ENCODE results near the gene NTSR1. TPM values are rescaled to one million over a fixed set of nuclear protein-coding genes. Genes with fewer than 3 reads are reported as not detected.

The NTSR1 gene
- total RNA-seq, 4 donors from 2014 or later: 0.04 to 0.13 TPM; not detected in 2

GRCh38 chr20:62745279-62745951 lies 36.8 kb downstream of the NTSR1 start:
- no peak for TF ChIP-seq POLR2A (IDR thresholded peaks at IDR 0.05)
- TF ChIP-seq, protein P1, sequence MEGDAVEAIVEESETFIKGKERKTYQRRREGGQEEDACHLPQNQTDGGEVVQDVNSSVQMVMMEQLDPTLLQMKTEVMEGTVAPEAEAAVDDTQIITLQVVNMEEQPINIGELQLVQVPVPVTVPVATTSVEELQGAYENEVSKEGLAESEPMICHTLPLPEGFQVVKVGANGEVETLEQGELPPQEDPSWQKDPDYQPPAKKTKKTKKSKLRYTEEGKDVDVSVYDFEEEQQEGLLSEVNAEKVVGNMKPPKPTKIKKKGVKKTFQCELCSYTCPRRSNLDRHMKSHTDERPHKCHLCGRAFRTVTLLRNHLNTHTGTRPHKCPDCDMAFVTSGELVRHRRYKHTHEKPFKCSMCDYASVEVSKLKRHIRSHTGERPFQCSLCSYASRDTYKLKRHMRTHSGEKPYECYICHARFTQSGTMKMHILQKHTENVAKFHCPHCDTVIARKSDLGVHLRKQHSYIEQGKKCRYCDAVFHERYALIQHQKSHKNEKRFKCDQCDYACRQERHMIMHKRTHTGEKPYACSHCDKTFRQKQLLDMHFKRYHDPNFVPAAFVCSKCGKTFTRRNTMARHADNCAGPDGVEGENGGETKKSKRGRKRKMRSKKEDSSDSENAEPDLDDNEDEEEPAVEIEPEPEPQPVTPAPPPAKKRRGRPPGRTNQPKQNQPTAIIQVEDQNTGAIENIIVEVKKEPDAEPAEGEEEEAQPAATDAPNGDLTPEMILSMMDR (IDR thresholded peaks at IDR 0.05 in 4 of 5, conservative IDR thresholded peaks at IDR 0.05 in 1 of 5): no peak
- Histone ChIP-seq H3K27me3 (peaks cover 22 to 30% (median 23%) of the 10 kb centered on the region in 3 donors), H3K36me3 (no peaks in the 10 kb centered on the region), H3K9me3 (no peaks in the 10 kb centered on the region), H3K4me3 (no peak overlapping the region), H3K4me1 (no peaks in the 10 kb centered on the region), H3K27ac (no peak overlapping the region)
- in situ Hi-C loops (cut with MboI; ENCODE audit: low sequenced_read_pairs in 4 of 4): no loop called here
- no peak for DNase-seq
- intact Hi-C loops (cut with DNase I; ENCODE audit: low total_unique reads): no loop called here
- no peak for ATAC-seq

DNA sequence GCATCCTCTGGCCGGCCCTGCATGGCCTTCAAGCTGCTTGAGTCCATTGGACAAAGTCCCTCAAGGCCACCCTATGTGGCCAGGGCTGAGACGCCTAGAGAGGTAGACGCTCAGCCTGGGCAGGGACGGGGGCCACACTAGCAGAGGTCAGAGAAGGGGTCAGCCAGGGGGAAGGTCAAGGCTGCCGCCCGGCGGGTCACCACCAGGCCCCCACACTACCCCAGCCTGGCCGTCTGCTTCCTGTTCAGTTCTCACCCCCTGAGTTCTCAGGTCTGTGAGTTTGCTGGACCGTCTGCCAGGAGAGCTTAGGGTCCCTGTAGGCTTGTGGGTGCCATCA lies 37.3 kb downstream of the NTSR1 start:
- in situ Hi-C loops (cut with MboI; ENCODE audit: low sequenced_read_pairs in 4 of 4): no loop called here
- DNase-seq (no peak), ATAC-seq (no peak)
- H3K9me3 ChIP-seq: no peaks in the 10 kb centered on the region
- H3K4me3 ChIP-seq: no peak overlapping the region
- intact Hi-C loops (cut with DNase I; ENCODE audit: low total_unique reads): no loop called here
- H3K4me1 ChIP-seq: no peaks in the 10 kb centered on the region
- H3K36me3 ChIP-seq: no peaks in the 10 kb centered on the region
- no peak overlapping the region for H3K27ac ChIP-seq
- TF ChIP-seq, protein P1 (IDR thresholded peaks at IDR 0.05 in 4 of 5, conservative IDR thresholded peaks at IDR 0.05 in 1 of 5): no peak
- no peak for TF ChIP-seq POLR2A (IDR thresholded peaks at IDR 0.05)
- peaks cover 16 to 25% (median 18%) of the 10 kb centered on the region in 3 donors for H3K27me3 ChIP-seq

DNA sequence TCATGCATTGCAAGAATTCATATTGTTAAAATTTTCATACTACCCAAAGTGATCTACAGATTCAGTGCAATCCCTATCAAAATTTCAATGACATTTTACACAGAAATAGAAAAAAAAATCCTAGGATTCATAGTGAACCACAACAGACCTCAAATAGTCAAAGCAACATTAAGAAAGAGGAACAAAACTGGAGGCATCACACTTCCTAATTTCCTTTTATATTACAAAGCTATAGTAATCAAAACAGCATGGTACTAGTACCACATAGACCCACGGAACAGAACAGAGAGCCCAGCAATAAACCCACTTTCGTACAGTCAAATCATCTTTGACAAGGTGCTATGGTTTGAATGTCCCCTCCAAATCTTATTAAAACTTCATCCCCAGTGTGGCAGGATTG lies 39.7 kb downstream of the NTSR1 start:
- Histone ChIP-seq H3K36me3 (no peaks in the 10 kb centered on the region), H3K27ac (no peak overlapping the region), H3K27me3 (peaks cover under 1 to 13% (median 3%) of the 10 kb centered on the region in 3 donors), H3K4me1 (no peaks in the 10 kb centered on the region), H3K9me3 (no peaks in the 10 kb centered on the region), H3K4me3 (no peak overlapping the region)
- TF ChIP-seq, protein P1 (IDR thresholded peaks at IDR 0.05 in 4 of 5, conservative IDR thresholded peaks at IDR 0.05 in 1 of 5): no peak
- TF ChIP-seq POLR2A (IDR thresholded peaks at IDR 0.05): no peak
- no peak for ATAC-seq
- in situ Hi-C loops (cut with MboI; ENCODE audit: low sequenced_read_pairs in 4 of 4) (no loop called here), intact Hi-C loops (cut with DNase I; ENCODE audit: low total_unique reads) (no loop called here)
- no peak for DNase-seq

GRCh38 chr20:62749851-62750445 lies 41.3 kb downstream of the NTSR1 start:
- Histone ChIP-seq H3K27me3 (peaks cover 0 to 9% (median 0%) of the 10 kb centered on the region in 3 donors), H3K9me3 (no peaks in the 10 kb centered on the region), H3K36me3 (no peaks in the 10 kb centered on the region), H3K27ac (no peak overlapping the region), H3K4me3 (no peak overlapping the region), H3K4me1 (no peaks in the 10 kb centered on the region)
- intact Hi-C loops (cut with DNase I; ENCODE audit: low total_unique reads): no loop called here
- DNase-seq: no peak
- no peak for TF ChIP-seq POLR2A (IDR thresholded peaks at IDR 0.05)
- TF ChIP-seq, protein P1 (IDR thresholded peaks at IDR 0.05 in 4 of 5, conservative IDR thresholded peaks at IDR 0.05 in 1 of 5): no peak
- no peak for ATAC-seq
- in situ Hi-C loops (cut with MboI; ENCODE audit: low sequenced_read_pairs in 4 of 4): no loop called here
